Measurements from ENCODE around the gene FAM219A.
"Not testable (repeated sequence)": the region's sequence is repeated elsewhere in the genome, so short reads cannot be mapped to it uniquely, and the experiment has no call there.

FAM219A gene

GRCh38 chr9:34376596-34377403 is 81.6 kb downstream of the FAM219A start, which contains the start of gene MYORG:
Gene MYORG, minus strand, starts transcription at chr9:34376898. Its CDS starts 3,955 bp downstream, at chr9:34372943.
- DNase-seq (ENCODE audit: low read depth, low spot score), result peak; percentile 97

GRCh38 chr9:34375901-34376595 is 82.3 kb downstream of the FAM219A start:
- peak; percentile 75 for DNase-seq (ENCODE audit: low read depth, low spot score)

- DNase-seq (ENCODE audit: low read depth, low spot score), result peak; percentile 90
Observed at GRCh38 chr9:34374905-34375552, 83.3 kb downstream of the FAM219A start.

GRCh38 chr9:34374339-34374738 is 84.0 kb downstream of the FAM219A start:
- DNase-seq (ENCODE audit: low read depth, low spot score), result no peak

GRCh38 chr9:34373749-34374148 is 84.6 kb downstream of the FAM219A start:
- DNase-seq (ENCODE audit: low read depth, low spot score), result no peak

GRCh38 chr9:34372467-34373011 is 85.8 kb downstream of the FAM219A start:
- peak; percentile 97 for DNase-seq (ENCODE audit: low read depth, low spot score)

- no peak for DNase-seq (ENCODE audit: low read depth, low spot score)
Observed at GRCh38 chr9:34371886-34372466, 86.4 kb downstream of the FAM219A start.

- DNase-seq (ENCODE audit: low read depth, low spot score), result no peak
Observed at GRCh38 chr9:34370970-34371880, 87.1 kb downstream of the FAM219A start.

GRCh38 chr9:34370335-34370969 is 87.9 kb downstream of the FAM219A start:
- DNase-seq (ENCODE audit: low read depth, low spot score), result no peak

GRCh38 chr9:34369636-34370035 is 88.7 kb downstream of the FAM219A start:
- no peak for DNase-seq (ENCODE audit: low read depth, low spot score)

- DNase-seq (ENCODE audit: low read depth, low spot score), result not testable (repeated sequence)
Observed at GRCh38 chr9:34368796-34369195, 89.6 kb downstream of the FAM219A start.

GRCh38 chr9:34367751-34368410 is 90.5 kb downstream of the FAM219A start:
- DNase-seq (ENCODE audit: low read depth, low spot score), result not testable (repeated sequence)

- no peak for DNase-seq (ENCODE audit: low read depth, low spot score)
Observed at GRCh38 chr9:34366365-34366764, 92.0 kb downstream of the FAM219A start.

- peak; percentile 37 for DNase-seq (ENCODE audit: low read depth, low spot score)
Observed at GRCh38 chr9:34365282-34365681, 93.1 kb downstream of the FAM219A start.

- DNase-seq (ENCODE audit: low read depth, low spot score), result peak; percentile 68
Observed at GRCh38 chr9:34363619-34364351, 94.6 kb downstream of the FAM219A start.

- no peak for DNase-seq (ENCODE audit: low read depth, low spot score)
Observed at GRCh38 chr9:34362614-34363214, 95.7 kb downstream of the FAM219A start.

- DNase-seq (ENCODE audit: low read depth, low spot score), result not testable (repeated sequence)
Observed at GRCh38 chr9:34352957-34353356, 105.4 kb downstream of the FAM219A start.

GRCh38 chr9:34352122-34352652 is 106.2 kb downstream of the FAM219A start:
- not testable (repeated sequence) for DNase-seq (ENCODE audit: low read depth, low spot score)
